Stomach (tissue), 9 donors: ENCODE measurements around the gene SIPA1. TPM values are rescaled to one million over a fixed set of nuclear protein-coding genes. Genes with fewer than 3 reads are reported as not detected.

ENCODE experiments used
- DNase-seq, 2 donors: peaks; one replicate each; pipeline versions ENCODE4 v3.0.0 to v3.0.0-alpha.2; 2013 to 2019
- H3K27ac ChIP-seq, 5 donors: fragments of 200-600 bp in 4 of 5; sonication (generic) in 4 of 5; one replicate each; pipeline ENCODE4 v1.5.1; 2013 to 2019; ENCODE audit warnings: mild to moderate bottlenecking in 1 of 5, moderate library complexity in 1 of 5
- H3K27me3 ChIP-seq, 3 donors: fragments of 200-600 bp; sonication (generic); one replicate each; pipeline ENCODE4 v1.5.1; 2017 to 2019; ENCODE audit warnings: mixed run types in 1 of 3
- H3K36me3 ChIP-seq, 4 donors: fragments of 200-600 bp; sonication (generic); 1 replicate in 3 of 4; 2 replicates in 1 of 4; pipeline ENCODE4 v1.5.1; 2016 to 2019
- H3K4me1 ChIP-seq, 4 donors: fragments of 200-600 bp; sonication (generic); one replicate each; pipeline ENCODE4 v1.5.1; 2016 to 2019
- H3K4me3 ChIP-seq, 4 donors: fragments of 200-600 bp; sonication (generic) in 3 of 4; one replicate each; pipeline ENCODE4 v1.5.1; 2016 to 2019; ENCODE audit warnings: mild to moderate bottlenecking in 1 of 4
- H3K9me3 ChIP-seq, 4 donors: fragments of 200-600 bp; sonication (generic); one replicate each; pipeline ENCODE4 v1.5.1; 2016 to 2019
- CTCF ChIP-seq, 7 experiments: fragments of 450-650 bp in 4 of 7; fragments of 200-600 bp in 3 of 7; sonication (generic) in 3 of 7; IDR thresholded peaks; one replicate each; pipeline ENCODE4 v1.5.1; 2016 to 2019; ENCODE audit warnings: antibody characterized with exemption in 7 of 7, control low read depth in 2 of 7, mild to moderate bottlenecking in 1 of 7
- EP300 ChIP-seq: sonication (generic); formaldehyde crosslinking; IDR thresholded peaks from one replicate; pipeline ENCODE4 v1.6.1; 2017; ENCODE audit warnings: antibody characterized with exemption
- POLR2A ChIP-seq, 4 donors: fragments of 450-650 bp; IDR thresholded peaks; one replicate each; pipeline ENCODE4 v1.6.1; 2016; ENCODE audit warnings: antibody characterized with exemption in 4 of 4, control low read depth in 2 of 4, mild to moderate bottlenecking in 1 of 4, moderate library complexity in 1 of 4
- POLR2AphosphoS5 ChIP-seq, 3 donors: sonication (generic); formaldehyde crosslinking; IDR thresholded peaks; one replicate each; pipeline ENCODE4 v1.6.1; 2016; ENCODE audit warnings: antibody characterized with exemption in 3 of 3
- WGBS, 5 donors: extraction: QIAGEN DNeasy Blood & Tissue Kit in 3 of 5; methylation state at CpG; one replicate each; pipeline versions ENCODE4 v1.1.5 to v1.1.7; 2013 to 2018; 5-methylcytosine and 5-hydroxymethylcytosine counted together
- intact Hi-C: fragments of 100-400 bp; cut with DNase I; formaldehyde crosslinking; loops from one replicate; pipeline ENCODE4 v1.15.1; 2023; ENCODE audit warnings: low total_unique reads
- polyA plus RNA-seq, 3 donors: library from polyadenylated mRNA; stranded (reverse); fragments of 200-250 nt; gene quantifications; one replicate each; pipeline ENCODE4 v1.2.3, GENCODE V29; 2013
- total RNA-seq, 5 donors: library from RNA; depleted of rRNA; stranded (reverse); fragments of >200 nt; gene quantifications; one replicate each; pipeline versions ENCODE4 v1.1.0 to v1.2.3, GENCODE V29; 2014 to 2016
- donor health status: healthy with polysubstance abuse.
- donor health status: Bipolar disorder and iron deficiency.
- donor health status: healthy.

Gene SIPA1
- total and polyA plus RNA-seq, 8 donors, result 13.2 to 80.4 (median 42.4) TPM

- WGBS, 5 donors, result 51 to 73% (median 70%) methylated on average over 4 to 8 of the region's 8 CpGs
- TF ChIP-seq EP300 (no peak), POLR2AphosphoS5 (IDR thresholded peaks at IDR 0.05) (no peak), POLR2A (IDR thresholded peaks at IDR 0.05) (no peak), CTCF (IDR thresholded peaks at IDR 0.05) (no peak)
- peaks cover 12 to 67% (median 57%) of the 10 kb centered on the region in 4 donors for H3K36me3 ChIP-seq
- no peak overlapping the region for H3K4me3 ChIP-seq
- peaks cover 28 to 94% (median 80%) of the 10 kb centered on the region in 4 donors for H3K4me1 ChIP-seq
- no peaks in the 10 kb centered on the region for H3K27me3 ChIP-seq
- peak in 1 of 2 donors; percentile 79 for DNase-seq
- intact Hi-C loops, result no loop called here
- H3K9me3 ChIP-seq, result no peaks in the 10 kb centered on the region
- peak overlapping the region in 2 of 5 donors; percentile 18 to 27 for H3K27ac ChIP-seq
These were observed 47.6 kb upstream of the SIPA1 start for GRCh38 chr11:65590240-65590738.

- peak overlapping the region; percentile 22 to 33 (median 28) for H3K4me3 ChIP-seq
- peaks cover 25 to 83% (median 70%) of the 10 kb centered on the region in 4 donors for H3K4me1 ChIP-seq
- 22 to 65% (median 29%) methylated on average over 44 to 106 of the region's 106 CpGs for WGBS, 5 donors
- peak in 2 of 7 experiments; percentile 14 to 40 for TF ChIP-seq CTCF (IDR thresholded peaks at IDR 0.05)
- no peak for TF ChIP-seq POLR2A (IDR thresholded peaks at IDR 0.05)
- TF ChIP-seq POLR2AphosphoS5 (IDR thresholded peaks at IDR 0.05), result peak in 1 of 3 donors; percentile 30
- TF ChIP-seq EP300, result no peak
- no peaks in the 10 kb centered on the region for H3K9me3 ChIP-seq
- no peaks in the 10 kb centered on the region for H3K27me3 ChIP-seq
- peak overlapping the region; percentile 59 to 82 (median 69) for H3K27ac ChIP-seq
- peak; percentile 52 to 80 for DNase-seq
- H3K36me3 ChIP-seq, result peaks cover 8 to 52% (median 50%) of the 10 kb centered on the region in 4 donors
- intact Hi-C loops, result no loop called here
These were observed 45.7 kb upstream of the SIPA1 start for GRCh38 chr11:65591939-65592857.

- TF ChIP-seq CTCF (IDR thresholded peaks at IDR 0.05) (no peak), POLR2A (IDR thresholded peaks at IDR 0.05) (no peak), POLR2AphosphoS5 (IDR thresholded peaks at IDR 0.05) (no peak), EP300 (no peak)
- DNase-seq, result peak in 1 of 2 donors; percentile 38
- WGBS, 5 donors, result 66 to 78% (median 69%) methylated on average over 20 to 22 of the region's 22 CpGs
- Histone ChIP-seq H3K27me3 (no peaks in the 10 kb centered on the region), H3K9me3 (no peaks in the 10 kb centered on the region), H3K36me3 (peaks cover 14 to 59% (median 54%) of the 10 kb centered on the region in 4 donors), H3K4me3 (no peak overlapping the region), H3K27ac (peak overlapping the region in 3 of 5 donors; percentile 60 to 82 (median 80)), H3K4me1 (peaks cover 17 to 75% (median 62%) of the 10 kb centered on the region in 4 donors)
- intact Hi-C loops, result no loop called here
These were observed 44.9 kb upstream of the SIPA1 start for GRCh38 chr11:65592858-65593517.
